Adrenal gland (tissue), 12 donors: ENCODE results near the gene C1QC. TPM values are rescaled to one million over a fixed set of nuclear protein-coding genes. Genes with fewer than 3 reads are reported as not detected.

ENCODE experiments used
- DNase-seq, 7 donors: peaks; one replicate each; pipeline ENCODE4 v3.0.0-alpha.2; 2019 to 2020
- H3K27ac ChIP-seq, 5 donors: fragments of 200-600 bp; sonication (generic) in 4 of 5; 1 replicate in 3 of 5; 2 replicates in 2 of 5; pipeline versions ENCODE4 v1.5.1 to v1.8.0; 2016 to 2020; ENCODE audit warnings: mild to moderate bottlenecking in 1 of 5
- H3K27me3 ChIP-seq: fragments of 200-600 bp; 2 replicates; pipeline ENCODE4 v1.8.0; 2021
- H3K36me3 ChIP-seq, 2 donors: fragments of 200-600 bp; replicated peaks in 1 of 2; 1 replicate in 1 of 2; 2 replicates in 1 of 2; pipeline versions ENCODE4 v1.5.1 to v1.8.0; 2018 to 2022
- H3K4me1 ChIP-seq, 2 donors: fragments of 200-600 bp; replicated peaks in 1 of 2; 1 replicate in 1 of 2; 2 replicates in 1 of 2; pipeline versions ENCODE4 v1.5.1 to v1.8.0; 2018 to 2021
- H3K4me3 ChIP-seq, 4 donors: fragments of 200-600 bp; sonication (generic) in 3 of 4; one replicate each; pipeline ENCODE4 v1.5.1; 2016 to 2018
- H3K9me3 ChIP-seq, 3 donors: fragments of 200-600 bp; sonication (generic) in 1 of 3; replicated peaks in 1 of 3; 1 replicate in 2 of 3; 2 replicates in 1 of 3; pipeline versions ENCODE4 v1.5.1 to v1.8.0; 2016 to 2021
- CTCF ChIP-seq, 6 experiments: fragments of 450-650 bp in 4 of 6; fragments of 200-600 bp in 2 of 6; sonication (generic) in 1 of 6; IDR thresholded peaks; 1 replicate in 5 of 6; 2 replicates in 1 of 6; pipeline versions ENCODE4 v1.5.1 to v1.8.0; 2016 to 2021; ENCODE audit warnings: antibody characterized with exemption in 6 of 6, mild to moderate bottlenecking in 2 of 6, moderate library complexity in 1 of 6
- POLR2A ChIP-seq, 2 donors: fragments of 450-650 bp; IDR thresholded peaks; one replicate each; pipeline ENCODE4 v1.6.1; 2017; ENCODE audit warnings: antibody characterized with exemption in 2 of 2, mild to moderate bottlenecking in 2 of 2, moderate library complexity in 1 of 2
- WGBS, 4 donors: extraction: QIAGEN DNeasy Blood & Tissue Kit in 2 of 4; methylation state at CpG; one replicate each; pipeline versions ENCODE4 v1.1.5 to v1.1.7; 2013 to 2017; 5-methylcytosine and 5-hydroxymethylcytosine counted together
- intact Hi-C, 2 donors: fragments of 100-400 bp; cut with DNase I; formaldehyde crosslinking; loops; one replicate each; pipeline versions ENCODE4 v1.14.1 to v1.15.0; 2022 to 2023
- polyA plus RNA-seq, 3 donors: library from polyadenylated mRNA; stranded (reverse); fragments of 200-250 nt in 2 of 3; fragments of 350-450 nt in 1 of 3; fragmentation: Illumina TruSeq in 1 of 3; extraction: RNeasy Lipid Tissue Mini Kit (QIAGEN cat#74804) in 1 of 3; gene quantifications; one replicate each; pipeline ENCODE4 v1.2.3, GENCODE V29; 2013 to 2014
- total RNA-seq, 9 donors: library from RNA; depleted of rRNA in 4 of 9; stranded (reverse); fragments of >200 nt in 4 of 9; fragments of 120-200 nt in 1 of 9; fragmentation: NEBNext Ultra II Directional in 1 of 9; extraction: Animal tissue kit (Norgen Biotek cat#: 25700) in 1 of 9; gene quantifications; one replicate each; pipeline versions ENCODE4 v1.1.0 to v1.2.4, GENCODE V29; 2013 to 2023
- donor health status: healthy with polysubstance abuse.
- donor health status: Bipolar disorder and iron deficiency.
- donor health status: DM: yes; HTN: yes; CAD: no.
- donor health status: DM: no; HTN: no; CAD: no.
- donor health status: DM: no; HTN: no; CAD: no.
- donor health status: DM: yes; HTN: yes; CAD: no.

Gene C1QC
- total and polyA plus RNA-seq, 12 donors = 24.1 to 1,409 (median 450) TPM

GRCh38 chr1:22600817-22601605, 42.4 kb upstream of the C1QC start:
- no peak overlapping the region for H3K4me3 ChIP-seq
- H3K36me3 ChIP-seq = no peaks in the 10 kb centered on the region
- intact Hi-C loops = no loop called here
- no peaks in the 10 kb centered on the region for H3K4me1 ChIP-seq
- no peaks in the 10 kb centered on the region for H3K9me3 ChIP-seq
- peaks cover 20% of the 10 kb centered on the region for H3K27me3 ChIP-seq
- no peak overlapping the region for H3K27ac ChIP-seq
- DNase-seq = no peak
- WGBS, 4 donors = 66 to 76% (median 71%) methylated on average over 18 to 39 of the region's 39 CpGs
- TF ChIP-seq POLR2A (IDR thresholded peaks at IDR 0.05) (no peak), CTCF (IDR thresholded peaks at IDR 0.05) (no peak)

- H3K9me3 ChIP-seq = no peaks in the 10 kb centered on the region
- no peak for TF ChIP-seq CTCF (IDR thresholded peaks at IDR 0.05)
- TF ChIP-seq POLR2A (IDR thresholded peaks at IDR 0.05) = no peak
- H3K27me3 ChIP-seq = peaks cover 20% of the 10 kb centered on the region
- no peak for DNase-seq
- H3K27ac ChIP-seq = no peak overlapping the region
- intact Hi-C loops = no loop called here
- WGBS, 4 donors = 80 to 97% (median 93%) methylated on average over 1 to 12 of the region's 12 CpGs
- no peaks in the 10 kb centered on the region for H3K36me3 ChIP-seq
- no peak overlapping the region for H3K4me3 ChIP-seq
- H3K4me1 ChIP-seq = no peaks in the 10 kb centered on the region
Observed at GRCh38 chr1:22601610-22602009, 41.8 kb upstream of the C1QC start.

- WGBS, 4 donors = 70 to 91% (median 82%) methylated on average over 4 to 18 of the region's 18 CpGs
Observed at GRCh38 chr1:22602060-22602740, 41.2 kb upstream of the C1QC start.

More at GRCh38 chr1:22602060-22602740, 41.2 kb upstream of the C1QC start:
- H3K4me1 ChIP-seq = no peaks in the 10 kb centered on the region
- no peak for DNase-seq
- H3K27me3 ChIP-seq = peaks cover 20% of the 10 kb centered on the region
- no peaks in the 10 kb centered on the region for H3K36me3 ChIP-seq
- no peak overlapping the region for H3K27ac ChIP-seq
- H3K4me3 ChIP-seq = no peak overlapping the region
- TF ChIP-seq CTCF (IDR thresholded peaks at IDR 0.05) (no peak), POLR2A (IDR thresholded peaks at IDR 0.05) (no peak)
- H3K9me3 ChIP-seq = no peaks in the 10 kb centered on the region
- intact Hi-C loops = no loop called here
